Vein endothelial cell (primary cell): ENCODE results near the gene TMEM164. TPM values are rescaled to one million over a fixed set of nuclear protein-coding genes. Genes with fewer than 3 reads are reported as not detected.
A peak's percentile ranks its signal among the peaks of the same experiment; 100 is the strongest.

ENCODE experiments used
- small RNA-seq: library from RNA; depleted of rRNA; stranded (forward); fragments of <200 nt; gene quantifications from one replicate; pipeline ENCODE3, GENCODE V24; 2012
- total RNA-seq: library from RNA; depleted of rRNA; stranded (reverse); fragments of >200 nt; gene quantifications from 2 replicates; pipeline ENCODE4 v1.2.3, GENCODE V29; 2012

The TMEM164 gene
- 22.2 and 22.9 TPM in 2 replicates for total RNA-seq

GRCh38 chrX:110002300-110003166, at the start of gene TMEM164:
Gene TMEM164, plus strand, starts transcription at chrX:110003114. Its CDS starts 661 bp downstream, at chrX:110003775.

Small RNA genes within 50 kb of the gene (small RNA-seq; reads per million reads assigned to genes)
- gene MIR3978 = not detected
- 261 reads per million, percentile 99 among the genes with 10 or more reads in this experiment for gene MIR652
- 1.7 reads per million, percentile 75 among the genes with 10 or more reads in this experiment for gene SNORD96B
